HepG2 (cell line): ENCODE data around the gene ATP8B2. TPM values are rescaled to one million over a fixed set of nuclear protein-coding genes. Genes with fewer than 3 reads are reported as not detected.

Experiments used
- FLYWCH1 ChIP-seq: sonication (generic); formaldehyde crosslinking; IDR thresholded peaks from 2 replicates; pipeline ENCODE4 v1.8.1; 2023; ENCODE audit warnings: mild to moderate bottlenecking, missing genetic modification reagents
- HCFC1 ChIP-seq: fragments of 150-350 bp; IDR thresholded peaks from 2 replicates; pipeline ENCODE4 v1.6.1; 2014; ENCODE audit warnings: low read depth, low read length
- ISL2 ChIP-seq: sonication (generic); formaldehyde crosslinking; IDR thresholded peaks from 2 replicates; pipeline ENCODE4 v1.5.0; 2020; ENCODE audit warnings: missing genetic modification reagents
- MYC ChIP-seq: sonication (generic); formaldehyde crosslinking; IDR thresholded peaks from 2 replicates; pipeline ENCODE4 v1.9.0; 2021; ENCODE audit warnings: missing genetic modification reagents, borderline replicate concordance
- NR2F6 ChIP-seq, 2 experiments: IDR thresholded peaks; 2 replicates each; pipeline ENCODE4 v1.6.1; 2016; ENCODE audit warnings: antibody characterized with exemption in 1 of 2, mild to moderate bottlenecking in 1 of 2
- NRL ChIP-seq: sonication (generic); formaldehyde crosslinking; IDR thresholded peaks from 2 replicates; pipeline ENCODE4 v1.5.0; 2020; ENCODE audit warnings: missing genetic modification reagents, mild to moderate bottlenecking, moderate library complexity, borderline replicate concordance
- RFX3 ChIP-seq: IDR thresholded peaks from 2 replicates; pipeline ENCODE4 v1.6.1; 2016; ENCODE audit warnings: missing biosample characterization, missing genetic modification reagents
- SMYD3 ChIP-seq: sonication (generic); formaldehyde crosslinking; IDR thresholded peaks from 2 replicates; pipeline ENCODE4 v1.8.1; 2023; ENCODE audit warnings: mild to moderate bottlenecking, missing genetic modification reagents
- SRSF4 ChIP-seq: fragments of 200-400 bp; formaldehyde crosslinking; IDR thresholded peaks from one replicate; pipeline ENCODE4 v1.6.1; 2018; ENCODE audit warnings: mild to moderate bottlenecking, low read depth, low read length, moderate library complexity; ENCODE audit not compliant: poor library complexity, severe bottlenecking
- U2AF1 ChIP-seq: fragments of 200-400 bp; formaldehyde crosslinking; optimal IDR thresholded peaks from 2 replicates; pipeline ENCODE3; 2017; ENCODE audit warnings: mild to moderate bottlenecking, low read depth, low read length
- ZBTB3 ChIP-seq: sonication (generic); formaldehyde crosslinking; IDR thresholded peaks from 2 replicates; pipeline ENCODE4 v1.4.0; 2020; ENCODE audit warnings: low read depth, mild to moderate bottlenecking, moderate library complexity, missing genetic modification reagents, borderline replicate concordance
- ZNF329 ChIP-seq: sonication (generic); formaldehyde crosslinking; IDR thresholded peaks from 2 replicates; pipeline ENCODE4 v1.9.0; 2021; ENCODE audit warnings: low read depth, mild to moderate bottlenecking, missing genetic modification reagents
- ZNF343 ChIP-seq: sonication (generic); formaldehyde crosslinking; IDR thresholded peaks from 2 replicates; pipeline ENCODE4 v1.4.0; 2020; ENCODE audit warnings: mild to moderate bottlenecking, missing genetic modification reagents
- ZNF775 ChIP-seq: sonication (generic); formaldehyde crosslinking; IDR thresholded peaks from 2 replicates; pipeline ENCODE4 v1.4.0; 2020; ENCODE audit warnings: missing genetic modification reagents, mild to moderate bottlenecking, moderate library complexity, borderline replicate concordance
- polyA plus RNA-seq, 8 experiments: library from polyadenylated mRNA; depleted of rRNA in 3 of 8; stranded (reverse) in 7 of 8; unstranded in 1 of 8; fragments of >200 nt; fragmentation: Illumina TruSeq in 4 of 8; extraction: Trizol in 4 of 8; gene quantifications; 2 replicates each; pipeline versions ENCODE4 v1.2.1 to v1.2.3, GENCODE V29; 2011 to 2016; ENCODE audit warnings: low read depth in 4 of 8, missing spikeins in 1 of 8, mixed read lengths in 1 of 8; ENCODE audit not compliant: insufficient read depth in 1 of 8
- total RNA-seq, 5 experiments: library from RNA; depleted of rRNA; stranded (reverse); fragments of >200 nt; fragmentation: Illumina TruSeq; extraction: Trizol; gene quantifications; 2 replicates each; pipeline ENCODE4 v1.2.3, GENCODE V29; 2016; ENCODE audit warnings: low read depth in 1 of 5
- TF ChIP-seq, protein P1 (sequence below): sonication (generic); formaldehyde crosslinking; IDR thresholded peaks from 2 replicates; pipeline ENCODE4 v1.4.0; 2020; ENCODE audit warnings: missing genetic modification reagents
- TF ChIP-seq, protein P2 (sequence below): sonication (generic); formaldehyde crosslinking; conservative IDR thresholded peaks from 2 replicates; pipeline ENCODE4 v1.4.0; 2020; ENCODE audit warnings: mild to moderate bottlenecking, missing genetic modification reagents, moderate library complexity
- TF ChIP-seq, protein P3 (sequence below): sonication (generic); formaldehyde crosslinking; IDR thresholded peaks from 2 replicates; pipeline ENCODE4 v1.5.0; 2020; ENCODE audit warnings: missing genetic modification reagents, mild to moderate bottlenecking, borderline replicate concordance
- TF ChIP-seq, protein P4 (sequence below): sonication (generic); formaldehyde crosslinking; conservative IDR thresholded peaks from 2 replicates; pipeline ENCODE4 v1.8.0; 2022; ENCODE audit warnings: missing genetic modification reagents

Gene ATP8B2
- total and polyA plus RNA-seq, 2 of the 13 experiments (the other 11 are each of a cell fraction or from before 2014, with no cell fraction given): 20.4 to 39.3 TPM

DNA sequence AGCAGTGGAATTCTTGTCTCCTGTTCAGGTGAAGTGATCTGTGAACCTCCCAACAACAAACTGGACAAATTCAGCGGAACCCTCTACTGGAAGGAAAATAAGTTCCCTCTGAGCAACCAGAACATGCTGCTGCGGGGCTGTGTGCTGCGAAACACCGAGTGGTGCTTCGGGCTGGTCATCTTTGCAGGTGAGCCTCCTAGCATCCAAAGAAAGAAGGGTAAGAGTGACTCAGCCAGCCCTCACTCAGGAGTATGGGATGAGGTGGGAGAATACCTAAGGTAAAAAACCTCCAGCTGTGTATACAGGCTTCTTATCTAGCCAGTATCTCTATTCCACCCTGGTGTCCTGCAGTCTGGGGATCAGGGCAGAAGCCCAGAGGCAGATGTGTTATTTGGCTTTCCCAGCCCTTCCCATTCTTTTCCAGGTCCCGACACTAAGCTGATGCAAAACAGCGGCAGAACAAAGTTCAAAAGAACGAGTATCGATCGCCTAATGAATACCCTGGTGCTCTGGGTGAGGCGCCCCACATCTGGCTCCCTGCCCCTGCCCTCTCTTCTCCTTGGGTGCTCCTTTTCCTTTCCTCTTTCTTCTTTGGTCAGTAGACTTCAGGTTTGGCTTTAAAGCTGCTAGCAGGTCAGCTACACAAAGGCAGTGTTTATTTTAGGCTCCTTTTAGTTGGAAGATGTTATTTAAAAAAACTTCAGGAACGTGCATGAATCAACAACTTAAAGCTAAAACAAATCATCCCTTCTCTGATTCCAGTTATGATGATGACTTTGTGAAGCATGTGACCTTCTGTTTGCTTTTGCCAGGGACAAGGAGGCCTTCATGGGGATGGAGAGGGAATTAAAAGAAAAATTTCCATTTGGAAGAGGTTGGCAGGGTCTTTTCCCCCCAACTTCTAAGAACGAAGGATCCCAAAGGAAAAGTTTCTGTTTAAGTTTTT is 9.0 kb downstream of the ATP8B2 start (continued):
- TF ChIP-seq, protein P1, sequence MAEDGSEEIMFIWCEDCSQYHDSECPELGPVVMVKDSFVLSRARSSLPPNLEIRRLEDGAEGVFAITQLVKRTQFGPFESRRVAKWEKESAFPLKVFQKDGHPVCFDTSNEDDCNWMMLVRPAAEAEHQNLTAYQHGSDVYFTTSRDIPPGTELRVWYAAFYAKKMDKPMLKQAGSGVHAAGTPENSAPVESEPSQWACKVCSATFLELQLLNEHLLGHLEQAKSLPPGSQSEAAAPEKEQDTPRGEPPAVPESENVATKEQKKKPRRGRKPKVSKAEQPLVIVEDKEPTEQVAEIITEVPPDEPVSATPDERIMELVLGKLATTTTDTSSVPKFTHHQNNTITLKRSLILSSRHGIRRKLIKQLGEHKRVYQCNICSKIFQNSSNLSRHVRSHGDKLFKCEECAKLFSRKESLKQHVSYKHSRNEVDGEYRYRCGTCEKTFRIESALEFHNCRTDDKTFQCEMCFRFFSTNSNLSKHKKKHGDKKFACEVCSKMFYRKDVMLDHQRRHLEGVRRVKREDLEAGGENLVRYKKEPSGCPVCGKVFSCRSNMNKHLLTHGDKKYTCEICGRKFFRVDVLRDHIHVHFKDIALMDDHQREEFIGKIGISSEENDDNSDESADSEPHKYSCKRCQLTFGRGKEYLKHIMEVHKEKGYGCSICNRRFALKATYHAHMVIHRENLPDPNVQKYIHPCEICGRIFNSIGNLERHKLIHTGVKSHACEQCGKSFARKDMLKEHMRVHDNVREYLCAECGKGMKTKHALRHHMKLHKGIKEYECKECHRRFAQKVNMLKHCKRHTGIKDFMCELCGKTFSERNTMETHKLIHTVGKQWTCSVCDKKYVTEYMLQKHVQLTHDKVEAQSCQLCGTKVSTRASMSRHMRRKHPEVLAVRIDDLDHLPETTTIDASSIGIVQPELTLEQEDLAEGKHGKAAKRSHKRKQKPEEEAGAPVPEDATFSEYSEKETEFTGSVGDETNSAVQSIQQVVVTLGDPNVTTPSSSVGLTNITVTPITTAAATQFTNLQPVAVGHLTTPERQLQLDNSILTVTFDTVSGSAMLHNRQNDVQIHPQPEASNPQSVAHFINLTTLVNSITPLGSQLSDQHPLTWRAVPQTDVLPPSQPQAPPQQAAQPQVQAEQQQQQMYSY (CRISPR knock-in tag): no peak
- TF ChIP-seq ZNF343 (CRISPR knock-in tag): no peak
- no peak for TF ChIP-seq RFX3 (CRISPR knock-in tag)
- no peak for TF ChIP-seq SMYD3
- TF ChIP-seq HCFC1: no peak
- no peak for TF ChIP-seq ZBTB3 (CRISPR knock-in tag)
- no peak for TF ChIP-seq NRL (CRISPR knock-in tag)
- TF ChIP-seq, protein P2, sequence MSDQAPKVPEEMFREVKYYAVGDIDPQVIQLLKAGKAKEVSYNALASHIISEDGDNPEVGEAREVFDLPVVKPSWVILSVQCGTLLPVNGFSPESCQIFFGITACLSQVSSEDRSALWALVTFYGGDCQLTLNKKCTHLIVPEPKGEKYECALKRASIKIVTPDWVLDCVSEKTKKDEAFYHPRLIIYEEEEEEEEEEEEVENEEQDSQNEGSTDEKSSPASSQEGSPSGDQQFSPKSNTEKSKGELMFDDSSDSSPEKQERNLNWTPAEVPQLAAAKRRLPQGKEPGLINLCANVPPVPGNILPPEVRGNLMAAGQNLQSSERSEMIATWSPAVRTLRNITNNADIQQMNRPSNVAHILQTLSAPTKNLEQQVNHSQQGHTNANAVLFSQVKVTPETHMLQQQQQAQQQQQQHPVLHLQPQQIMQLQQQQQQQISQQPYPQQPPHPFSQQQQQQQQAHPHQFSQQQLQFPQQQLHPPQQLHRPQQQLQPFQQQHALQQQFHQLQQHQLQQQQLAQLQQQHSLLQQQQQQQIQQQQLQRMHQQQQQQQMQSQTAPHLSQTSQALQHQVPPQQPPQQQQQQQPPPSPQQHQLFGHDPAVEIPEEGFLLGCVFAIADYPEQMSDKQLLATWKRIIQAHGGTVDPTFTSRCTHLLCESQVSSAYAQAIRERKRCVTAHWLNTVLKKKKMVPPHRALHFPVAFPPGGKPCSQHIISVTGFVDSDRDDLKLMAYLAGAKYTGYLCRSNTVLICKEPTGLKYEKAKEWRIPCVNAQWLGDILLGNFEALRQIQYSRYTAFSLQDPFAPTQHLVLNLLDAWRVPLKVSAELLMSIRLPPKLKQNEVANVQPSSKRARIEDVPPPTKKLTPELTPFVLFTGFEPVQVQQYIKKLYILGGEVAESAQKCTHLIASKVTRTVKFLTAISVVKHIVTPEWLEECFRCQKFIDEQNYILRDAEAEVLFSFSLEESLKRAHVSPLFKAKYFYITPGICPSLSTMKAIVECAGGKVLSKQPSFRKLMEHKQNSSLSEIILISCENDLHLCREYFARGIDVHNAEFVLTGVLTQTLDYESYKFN (CRISPR knock-in tag): peak; percentile 91
- no peak for TF ChIP-seq U2AF1
- TF ChIP-seq MYC (CRISPR knock-in tag): no peak
- TF ChIP-seq ZNF329: no peak
- TF ChIP-seq, protein P3, sequence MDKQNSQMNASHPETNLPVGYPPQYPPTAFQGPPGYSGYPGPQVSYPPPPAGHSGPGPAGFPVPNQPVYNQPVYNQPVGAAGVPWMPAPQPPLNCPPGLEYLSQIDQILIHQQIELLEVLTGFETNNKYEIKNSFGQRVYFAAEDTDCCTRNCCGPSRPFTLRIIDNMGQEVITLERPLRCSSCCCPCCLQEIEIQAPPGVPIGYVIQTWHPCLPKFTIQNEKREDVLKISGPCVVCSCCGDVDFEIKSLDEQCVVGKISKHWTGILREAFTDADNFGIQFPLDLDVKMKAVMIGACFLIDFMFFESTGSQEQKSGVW: no peak
- TF ChIP-seq SRSF4: no peak
- TF ChIP-seq NR2F6 (IDR thresholded peaks at IDR 0.05): peak; percentile 48; the same call in 1 of the 2 replicates
- 0 out of 2 replicates have a peak, but pooled peaks have one; percentile 6 for TF ChIP-seq NR2F6 (CRISPR knock-in tag; IDR thresholded peaks at IDR 0.05)
- TF ChIP-seq FLYWCH1 (CRISPR knock-in tag): no peak
- TF ChIP-seq ZNF775 (CRISPR knock-in tag): no peak
- TF ChIP-seq, protein P4, sequence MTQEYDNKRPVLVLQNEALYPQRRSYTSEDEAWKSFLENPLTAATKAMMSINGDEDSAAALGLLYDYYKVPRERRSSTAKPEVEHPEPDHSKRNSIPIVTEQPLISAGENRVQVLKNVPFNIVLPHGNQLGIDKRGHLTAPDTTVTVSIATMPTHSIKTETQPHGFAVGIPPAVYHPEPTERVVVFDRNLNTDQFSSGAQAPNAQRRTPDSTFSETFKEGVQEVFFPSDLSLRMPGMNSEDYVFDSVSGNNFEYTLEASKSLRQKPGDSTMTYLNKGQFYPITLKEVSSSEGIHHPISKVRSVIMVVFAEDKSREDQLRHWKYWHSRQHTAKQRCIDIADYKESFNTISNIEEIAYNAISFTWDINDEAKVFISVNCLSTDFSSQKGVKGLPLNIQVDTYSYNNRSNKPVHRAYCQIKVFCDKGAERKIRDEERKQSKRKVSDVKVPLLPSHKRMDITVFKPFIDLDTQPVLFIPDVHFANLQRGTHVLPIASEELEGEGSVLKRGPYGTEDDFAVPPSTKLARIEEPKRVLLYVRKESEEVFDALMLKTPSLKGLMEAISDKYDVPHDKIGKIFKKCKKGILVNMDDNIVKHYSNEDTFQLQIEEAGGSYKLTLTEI: no peak
- TF ChIP-seq ISL2: peak; percentile 45; the same call in 1 of the 2 replicates
